RWPE1 (cell line): ENCODE results near the gene FYN.
A peak's percentile ranks its signal among the peaks of the same experiment; 100 is the strongest.

Source experiments
- CTCF ChIA-PET: fragments of 350-600 bp; sonication (Branson Sonifier 250); formaldehyde crosslinking; extraction: SDS; loops from one replicate; lab custom pipeline; 2021; lab: Yijun Ruan, JAX
- POLR2A ChIA-PET: fragments of 400-600 bp; formaldehyde crosslinking; extraction: SDS; loops from one replicate; lab custom pipeline; 2020; ENCODE audit warnings: antibody characterized with exemption; ENCODE audit not compliant: low non-redundant PET; lab: Yijun Ruan, JAX
- DNase-seq: peaks from one replicate; pipeline ENCODE4 v3.0.0; 2012; ENCODE audit warnings: low spot score
- H3K27ac ChIP-seq: fragments of 450-650 bp; 2 replicates; pipeline ENCODE4 v1.5.1; 2017
- TF ChIP-seq, protein P1 (sequence below): fragments of 450-650 bp; conservative IDR thresholded peaks from 2 replicates; pipeline ENCODE4 v1.5.1; 2017; ENCODE audit warnings: low read depth, mild to moderate bottlenecking

FYN gene

DNA sequence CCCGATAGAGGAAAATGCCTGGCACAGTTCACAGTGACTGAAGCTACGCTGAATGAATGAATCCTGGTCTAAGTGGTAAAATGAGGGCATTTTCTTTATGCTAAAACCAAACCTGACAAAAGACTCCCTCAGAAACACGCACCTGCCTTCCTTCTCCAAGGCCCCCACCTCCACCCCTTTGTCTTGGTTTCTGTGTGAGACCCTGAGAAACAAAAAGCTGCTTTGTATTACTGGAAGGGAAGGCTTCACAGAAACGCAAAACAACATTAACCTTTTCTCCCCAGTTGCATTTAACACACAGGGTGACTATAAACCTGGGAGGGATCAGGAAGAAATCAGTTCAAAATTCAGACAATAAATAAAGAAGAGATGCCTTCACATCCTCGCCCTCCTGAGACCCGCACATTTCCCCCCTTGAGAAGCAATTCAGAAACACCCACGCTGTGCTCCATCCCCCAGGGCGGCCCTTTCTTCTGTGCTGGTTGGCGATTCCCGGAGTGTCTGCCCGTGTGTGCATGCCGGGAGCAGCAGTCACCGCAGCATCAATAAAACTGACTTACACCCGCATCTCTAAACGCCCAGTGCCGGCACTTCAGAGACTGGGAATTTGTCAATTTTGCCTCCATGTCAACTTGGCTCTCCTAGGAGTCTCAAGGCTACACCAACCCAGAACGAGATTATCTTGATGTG lies 200.3 kb downstream of the FYN start:
- ChIA-PET POLR2A (no interaction called here), CTCF (no interaction called here)
- no peak overlapping the region for H3K27ac ChIP-seq
- DNase-seq = no peak
- TF ChIP-seq, protein P1, sequence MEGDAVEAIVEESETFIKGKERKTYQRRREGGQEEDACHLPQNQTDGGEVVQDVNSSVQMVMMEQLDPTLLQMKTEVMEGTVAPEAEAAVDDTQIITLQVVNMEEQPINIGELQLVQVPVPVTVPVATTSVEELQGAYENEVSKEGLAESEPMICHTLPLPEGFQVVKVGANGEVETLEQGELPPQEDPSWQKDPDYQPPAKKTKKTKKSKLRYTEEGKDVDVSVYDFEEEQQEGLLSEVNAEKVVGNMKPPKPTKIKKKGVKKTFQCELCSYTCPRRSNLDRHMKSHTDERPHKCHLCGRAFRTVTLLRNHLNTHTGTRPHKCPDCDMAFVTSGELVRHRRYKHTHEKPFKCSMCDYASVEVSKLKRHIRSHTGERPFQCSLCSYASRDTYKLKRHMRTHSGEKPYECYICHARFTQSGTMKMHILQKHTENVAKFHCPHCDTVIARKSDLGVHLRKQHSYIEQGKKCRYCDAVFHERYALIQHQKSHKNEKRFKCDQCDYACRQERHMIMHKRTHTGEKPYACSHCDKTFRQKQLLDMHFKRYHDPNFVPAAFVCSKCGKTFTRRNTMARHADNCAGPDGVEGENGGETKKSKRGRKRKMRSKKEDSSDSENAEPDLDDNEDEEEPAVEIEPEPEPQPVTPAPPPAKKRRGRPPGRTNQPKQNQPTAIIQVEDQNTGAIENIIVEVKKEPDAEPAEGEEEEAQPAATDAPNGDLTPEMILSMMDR = no peak

- no peak for DNase-seq
- ChIA-PET POLR2A (no interaction called here), CTCF (no interaction called here)
- TF ChIP-seq, protein P1 = no peak
- H3K27ac ChIP-seq = no peak overlapping the region
These were observed 203.9 kb downstream of the FYN start for GRCh38 chr6:111669326-111669725.

DNA sequence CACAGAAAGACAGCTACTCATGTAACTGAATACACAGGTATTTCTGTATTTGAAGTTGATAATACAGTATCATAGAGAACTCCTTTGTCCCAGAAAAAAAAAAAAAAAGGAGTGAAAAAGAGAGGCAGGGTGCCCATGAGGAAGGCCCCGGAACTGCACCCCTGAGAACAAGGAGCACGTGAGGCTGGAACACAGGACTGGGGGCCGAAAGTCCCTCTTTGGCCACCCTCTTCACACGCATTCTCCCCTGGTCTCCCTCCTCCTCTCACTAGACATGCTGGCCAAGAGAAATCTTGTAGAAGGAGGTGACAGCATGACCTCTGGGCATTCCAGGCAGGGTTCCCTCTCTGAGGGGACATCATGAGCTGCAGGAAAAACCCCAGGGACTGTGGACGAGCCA lies 204.8 kb downstream of the FYN start:
- ChIA-PET CTCF (interaction anchor here (0.6 to 1.0 kb wide), 2 partner anchors 42 to 1126 kb away, joined by 3 read pairs; no protein-coding TSS in a partner anchor), POLR2A (no interaction called here)
- TF ChIP-seq, protein P1 = 0 out of 2 replicates have a peak, but pooled peaks have one; percentile 13
- no peak overlapping the region for H3K27ac ChIP-seq
- DNase-seq = no peak

GRCh38 chr6:111667931-111668330 lies 205.3 kb downstream of the FYN start:
- TF ChIP-seq, protein P1 = no peak
- POLR2A ChIA-PET = no interaction called here
- DNase-seq = no peak
- CTCF ChIA-PET = interaction anchor here (1.0 kb wide), 1 partner anchor 42 kb away, joined by 3 read pairs; no protein-coding TSS in a partner anchor
- no peak overlapping the region for H3K27ac ChIP-seq

GRCh38 chr6:111666847-111667246 lies 206.4 kb downstream of the FYN start:
- ChIA-PET POLR2A (no interaction called here), CTCF (interaction anchor here (0.7 kb wide), 1 partner anchor 161 kb away, joined by 3 read pairs; no protein-coding TSS in a partner anchor)
- TF ChIP-seq, protein P1 = no peak
- H3K27ac ChIP-seq = no peak overlapping the region
- DNase-seq = no peak

GRCh38 chr6:111664565-111665030 lies 208.7 kb downstream of the FYN start:
- TF ChIP-seq, protein P1 = no peak
- ChIA-PET POLR2A (no interaction called here), CTCF (no interaction called here)
- H3K27ac ChIP-seq = no peak overlapping the region
- DNase-seq = no peak
